ENCODE results near the gene RELN.

The RELN gene

GRCh38 chr7:103729026-103729425 is 260.4 kb downstream of the RELN start:
- no peaks in the 10 kb centered on the region for H3K4me1 ChIP-seq (ENCODE audit: control insufficient read depth, insufficient read depth, low read length)
- H3K36me3 ChIP-seq (ENCODE audit: insufficient read depth, low read length), result no peaks in the 10 kb centered on the region
- H3K9me3 ChIP-seq (replicated peaks; ENCODE audit: low read length), result no peaks in the 10 kb centered on the region
- no peak overlapping the region for H3K4me3 ChIP-seq (ENCODE audit: low read length)
- no peak overlapping the region for H3K4me2 ChIP-seq (ENCODE audit: low read length)
- H3K27me3 ChIP-seq (ENCODE audit: control insufficient read depth, insufficient read depth, low read length), result no peaks in the 10 kb centered on the region
- H3K9ac ChIP-seq (ENCODE audit: low read depth, low read length), result no peak overlapping the region

GRCh38 chr7:103727982-103728610 is 261.4 kb downstream of the RELN start:
- no peak overlapping the region for H3K4me2 ChIP-seq (ENCODE audit: low read length)
- no peaks in the 10 kb centered on the region for H3K36me3 ChIP-seq (ENCODE audit: insufficient read depth, low read length)
- H3K4me3 ChIP-seq (ENCODE audit: low read length), result no peak overlapping the region
- H3K9me3 ChIP-seq (replicated peaks; ENCODE audit: low read length), result no peaks in the 10 kb centered on the region
- H3K4me1 ChIP-seq (ENCODE audit: control insufficient read depth, insufficient read depth, low read length), result no peaks in the 10 kb centered on the region
- H3K9ac ChIP-seq (ENCODE audit: low read depth, low read length), result no peak overlapping the region
- no peaks in the 10 kb centered on the region for H3K27me3 ChIP-seq (ENCODE audit: control insufficient read depth, insufficient read depth, low read length)

- Histone ChIP-seq H3K4me1 (ENCODE audit: control insufficient read depth, insufficient read depth, low read length) (peaks cover 12% of the 10 kb centered on the region), H3K27me3 (ENCODE audit: control insufficient read depth, insufficient read depth, low read length) (no peaks in the 10 kb centered on the region), H3K4me3 (ENCODE audit: low read length) (no peak overlapping the region), H3K36me3 (ENCODE audit: insufficient read depth, low read length) (no peaks in the 10 kb centered on the region), H3K9me3 (replicated peaks; ENCODE audit: low read length) (no peaks in the 10 kb centered on the region), H3K4me2 (ENCODE audit: low read length) (no peak overlapping the region), H3K9ac (ENCODE audit: low read depth, low read length) (no peak overlapping the region)
Observed at GRCh38 chr7:103719070-103719469, 270.4 kb downstream of the RELN start.

GRCh38 chr7:103718482-103719061 is 270.9 kb downstream of the RELN start:
- no peak overlapping the region for H3K4me2 ChIP-seq (ENCODE audit: low read length)
- H3K4me3 ChIP-seq (ENCODE audit: low read length), result no peak overlapping the region
- no peaks in the 10 kb centered on the region for H3K9me3 ChIP-seq (replicated peaks; ENCODE audit: low read length)
- H3K4me1 ChIP-seq (ENCODE audit: control insufficient read depth, insufficient read depth, low read length), result peaks cover 15% of the 10 kb centered on the region
- H3K27me3 ChIP-seq (ENCODE audit: control insufficient read depth, insufficient read depth, low read length), result no peaks in the 10 kb centered on the region
- no peaks in the 10 kb centered on the region for H3K36me3 ChIP-seq (ENCODE audit: insufficient read depth, low read length)
- no peak overlapping the region for H3K9ac ChIP-seq (ENCODE audit: low read depth, low read length)

GRCh38 chr7:103717574-103717973 is 271.9 kb downstream of the RELN start:
- Histone ChIP-seq H3K4me2 (ENCODE audit: low read length) (no peak overlapping the region), H3K27me3 (ENCODE audit: control insufficient read depth, insufficient read depth, low read length) (no peaks in the 10 kb centered on the region), H3K36me3 (ENCODE audit: insufficient read depth, low read length) (no peaks in the 10 kb centered on the region), H3K9ac (ENCODE audit: low read depth, low read length) (no peak overlapping the region), H3K4me3 (ENCODE audit: low read length) (no peak overlapping the region), H3K4me1 (ENCODE audit: control insufficient read depth, insufficient read depth, low read length) (peaks cover 22% of the 10 kb centered on the region), H3K9me3 (replicated peaks; ENCODE audit: low read length) (no peaks in the 10 kb centered on the region)

- Histone ChIP-seq H3K9ac (ENCODE audit: low read depth, low read length) (no peak overlapping the region), H3K4me3 (ENCODE audit: low read length) (no peak overlapping the region), H3K36me3 (ENCODE audit: insufficient read depth, low read length) (no peaks in the 10 kb centered on the region), H3K9me3 (replicated peaks; ENCODE audit: low read length) (no peaks in the 10 kb centered on the region), H3K4me1 (ENCODE audit: control insufficient read depth, insufficient read depth, low read length) (peaks cover 24% of the 10 kb centered on the region), H3K4me2 (ENCODE audit: low read length) (no peak overlapping the region), H3K27me3 (ENCODE audit: control insufficient read depth, insufficient read depth, low read length) (no peaks in the 10 kb centered on the region)
Observed at GRCh38 chr7:103715376-103716120, 273.9 kb downstream of the RELN start.

GRCh38 chr7:103714376-103714927 is 275.0 kb downstream of the RELN start:
- H3K4me1 ChIP-seq (ENCODE audit: control insufficient read depth, insufficient read depth, low read length), result peaks cover 30% of the 10 kb centered on the region

GRCh38 chr7:103712991-103713778 is 276.3 kb downstream of the RELN start:
- H3K4me3 ChIP-seq (ENCODE audit: low read length), result no peak overlapping the region

More at GRCh38 chr7:103714376-103714927, 275.0 kb downstream of the RELN start:
- no peak overlapping the region for H3K4me2 ChIP-seq (ENCODE audit: low read length)
- H3K9ac ChIP-seq (ENCODE audit: low read depth, low read length), result no peak overlapping the region
- no peaks in the 10 kb centered on the region for H3K27me3 ChIP-seq (ENCODE audit: control insufficient read depth, insufficient read depth, low read length)
- H3K4me3 ChIP-seq (ENCODE audit: low read length), result no peak overlapping the region
- H3K9me3 ChIP-seq (replicated peaks; ENCODE audit: low read length), result no peaks in the 10 kb centered on the region
- no peaks in the 10 kb centered on the region for H3K36me3 ChIP-seq (ENCODE audit: insufficient read depth, low read length)

GRCh38 chr7:103711413-103711812 is 278.0 kb downstream of the RELN start:
- H3K9me3 ChIP-seq (replicated peaks; ENCODE audit: low read length), result no peaks in the 10 kb centered on the region
- H3K27me3 ChIP-seq (ENCODE audit: control insufficient read depth, insufficient read depth, low read length), result no peaks in the 10 kb centered on the region
- H3K36me3 ChIP-seq (ENCODE audit: insufficient read depth, low read length), result no peaks in the 10 kb centered on the region
- H3K4me1 ChIP-seq (ENCODE audit: control insufficient read depth, insufficient read depth, low read length), result peaks cover 18% of the 10 kb centered on the region
- H3K9ac ChIP-seq (ENCODE audit: low read depth, low read length), result no peak overlapping the region
- H3K4me3 ChIP-seq (ENCODE audit: low read length), result no peak overlapping the region
- no peak overlapping the region for H3K4me2 ChIP-seq (ENCODE audit: low read length)

More at GRCh38 chr7:103712991-103713778, 276.3 kb downstream of the RELN start:
- Histone ChIP-seq H3K9me3 (replicated peaks; ENCODE audit: low read length) (no peaks in the 10 kb centered on the region), H3K27me3 (ENCODE audit: control insufficient read depth, insufficient read depth, low read length) (no peaks in the 10 kb centered on the region), H3K36me3 (ENCODE audit: insufficient read depth, low read length) (no peaks in the 10 kb centered on the region), H3K9ac (ENCODE audit: low read depth, low read length) (no peak overlapping the region), H3K4me1 (ENCODE audit: control insufficient read depth, insufficient read depth, low read length) (peaks cover 19% of the 10 kb centered on the region), H3K4me2 (ENCODE audit: low read length) (no peak overlapping the region)

GRCh38 chr7:103710247-103710646 is 279.2 kb downstream of the RELN start:
- Histone ChIP-seq H3K9ac (ENCODE audit: low read depth, low read length) (no peak overlapping the region), H3K27me3 (ENCODE audit: control insufficient read depth, insufficient read depth, low read length) (no peaks in the 10 kb centered on the region), H3K4me2 (ENCODE audit: low read length) (peak overlapping the region; percentile 61), H3K36me3 (ENCODE audit: insufficient read depth, low read length) (no peaks in the 10 kb centered on the region), H3K4me3 (ENCODE audit: low read length) (no peak overlapping the region), H3K9me3 (replicated peaks; ENCODE audit: low read length) (no peaks in the 10 kb centered on the region), H3K4me1 (ENCODE audit: control insufficient read depth, insufficient read depth, low read length) (peaks cover 18% of the 10 kb centered on the region)

- Histone ChIP-seq H3K36me3 (ENCODE audit: insufficient read depth, low read length) (no peaks in the 10 kb centered on the region), H3K9me3 (replicated peaks; ENCODE audit: low read length) (no peaks in the 10 kb centered on the region), H3K4me1 (ENCODE audit: control insufficient read depth, insufficient read depth, low read length) (peaks cover 13% of the 10 kb centered on the region), H3K4me3 (ENCODE audit: low read length) (no peak overlapping the region), H3K27me3 (ENCODE audit: control insufficient read depth, insufficient read depth, low read length) (no peaks in the 10 kb centered on the region), H3K4me2 (ENCODE audit: low read length) (no peak overlapping the region), H3K9ac (ENCODE audit: low read depth, low read length) (no peak overlapping the region)
Observed at GRCh38 chr7:103706805-103707204, 282.7 kb downstream of the RELN start.
